Measurements from ENCODE around the gene HGS.

GRCh38 chr17:81641825-81642489 lies 41.9 kb upstream of the HGS start:
- TF ChIP-seq CTCF (conservative IDR thresholded peaks at IDR 0.05; ENCODE audit: low read depth, low read length) (no peak), CEBPB (IDR thresholded peaks at IDR 0.05; ENCODE audit: low read depth, low read length) (0 out of 2 replicates have a peak, but pooled peaks have one; percentile 53), CHD1 (IDR thresholded peaks at IDR 0.05; ENCODE audit: low read depth, low read length) (no peak), POLR2A (IDR thresholded peaks at IDR 0.05; ENCODE audit: low read depth, low read length) (no peak), MAFK (IDR thresholded peaks at IDR 0.05; ENCODE audit: low read depth, low read length) (no peak), MAZ (IDR thresholded peaks at IDR 0.05; ENCODE audit: borderline replicate concordance, low read depth, low read length) (peak; percentile 47; the same call in 1 of the 2 replicates), SMC3 (IDR thresholded peaks at IDR 0.05; ENCODE audit: low read depth, low read length) (0 out of 2 replicates have a peak, but pooled peaks have one; percentile 19)
- TF ChIP-seq, protein P1, sequence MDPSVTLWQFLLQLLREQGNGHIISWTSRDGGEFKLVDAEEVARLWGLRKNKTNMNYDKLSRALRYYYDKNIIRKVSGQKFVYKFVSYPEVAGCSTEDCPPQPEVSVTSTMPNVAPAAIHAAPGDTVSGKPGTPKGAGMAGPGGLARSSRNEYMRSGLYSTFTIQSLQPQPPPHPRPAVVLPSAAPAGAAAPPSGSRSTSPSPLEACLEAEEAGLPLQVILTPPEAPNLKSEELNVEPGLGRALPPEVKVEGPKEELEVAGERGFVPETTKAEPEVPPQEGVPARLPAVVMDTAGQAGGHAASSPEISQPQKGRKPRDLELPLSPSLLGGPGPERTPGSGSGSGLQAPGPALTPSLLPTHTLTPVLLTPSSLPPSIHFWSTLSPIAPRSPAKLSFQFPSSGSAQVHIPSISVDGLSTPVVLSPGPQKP (IDR thresholded peaks at IDR 0.05; ENCODE audit: borderline replicate concordance, low read depth, low read length), result no peak
